IPS-18a (cell line): ENCODE data around the gene CACNA1I.

Experiments
- H3K27ac ChIP-seq: one replicate; pipeline ENCODE4 v1.5.1; 2013; ENCODE audit warnings: low read length
- H3K27me3 ChIP-seq: one replicate; pipeline ENCODE4 v1.6.1; 2013; ENCODE audit warnings: mild to moderate bottlenecking, low read length; ENCODE audit not compliant: control insufficient read depth, insufficient read depth
- H3K36me3 ChIP-seq: one replicate; pipeline ENCODE4 v1.6.1; 2013; ENCODE audit warnings: low read depth, low read length; ENCODE audit not compliant: control insufficient read depth
- H3K4me1 ChIP-seq: one replicate; pipeline ENCODE4 v1.6.1; 2013; ENCODE audit warnings: low read depth, low read length; ENCODE audit not compliant: control insufficient read depth
- H3K4me3 ChIP-seq: one replicate; pipeline ENCODE4 v1.5.1; 2013; ENCODE audit warnings: low read length
- H3K9ac ChIP-seq: one replicate; pipeline ENCODE4 v1.6.1; 2013; ENCODE audit warnings: mild to moderate bottlenecking, low read length, moderate library complexity
- H3K9me3 ChIP-seq: one replicate; pipeline ENCODE4 v1.6.1; 2013; ENCODE audit warnings: low read depth, low read length; ENCODE audit not compliant: control insufficient read depth

CACNA1I gene

GRCh38 chr22:39686178-39686620 lies 115.6 kb downstream of the CACNA1I start:
- Histone ChIP-seq H3K4me1 (no peaks in the 10 kb centered on the region), H3K4me3 (no peak overlapping the region), H3K27me3 (no peaks in the 10 kb centered on the region), H3K9ac (no peak overlapping the region), H3K9me3 (no peaks in the 10 kb centered on the region), H3K36me3 (no peaks in the 10 kb centered on the region), H3K27ac (no peak overlapping the region)

- Histone ChIP-seq H3K9ac (no peak overlapping the region), H3K27ac (no peak overlapping the region), H3K4me1 (no peaks in the 10 kb centered on the region), H3K27me3 (no peaks in the 10 kb centered on the region), H3K9me3 (no peaks in the 10 kb centered on the region), H3K36me3 (no peaks in the 10 kb centered on the region), H3K4me3 (no peak overlapping the region)
These were observed 116.4 kb downstream of the CACNA1I start for GRCh38 chr22:39686776-39687525.

DNA sequence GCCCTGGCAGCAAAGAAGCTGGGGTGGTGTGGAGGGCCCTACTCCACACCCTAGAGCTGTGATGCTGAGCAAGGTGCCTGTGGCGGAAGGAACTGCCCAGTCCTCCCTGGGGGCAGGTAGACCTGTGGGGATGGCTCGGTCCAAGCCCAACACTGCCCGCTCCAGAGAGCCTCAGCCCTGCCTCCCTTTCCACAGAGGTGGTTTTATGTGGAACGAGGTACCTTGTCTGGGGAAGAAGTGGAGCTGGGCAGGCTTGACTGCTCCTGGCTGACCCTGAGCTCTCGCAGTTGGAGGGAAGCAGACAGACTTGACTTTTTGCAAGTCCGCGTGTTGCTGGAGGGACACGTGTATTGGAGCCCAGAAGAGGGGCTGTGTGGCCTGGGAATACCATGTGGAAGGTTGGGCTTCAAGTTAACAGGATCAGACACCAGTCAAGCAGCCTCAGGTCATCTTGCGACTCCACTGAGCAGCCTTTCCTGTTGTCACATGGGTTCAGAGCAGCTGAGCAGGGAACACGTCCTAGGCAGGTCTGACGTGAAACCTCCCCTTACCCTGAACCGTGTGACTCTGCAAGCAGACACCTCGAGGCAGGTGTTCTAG lies 117.7 kb downstream of the CACNA1I start:
- Histone ChIP-seq H3K9ac (no peak overlapping the region), H3K9me3 (no peaks in the 10 kb centered on the region), H3K27me3 (no peaks in the 10 kb centered on the region)

GRCh38 chr22:39689421-39689820 lies 118.9 kb downstream of the CACNA1I start:
- Histone ChIP-seq H3K9me3 (no peaks in the 10 kb centered on the region), H3K4me1 (no peaks in the 10 kb centered on the region), H3K9ac (no peak overlapping the region), H3K27me3 (no peaks in the 10 kb centered on the region), H3K27ac (no peak overlapping the region), H3K4me3 (no peak overlapping the region), H3K36me3 (no peaks in the 10 kb centered on the region)

More for the DNA sequence above, 117.7 kb downstream of the CACNA1I start:
- Histone ChIP-seq H3K4me3 (no peak overlapping the region), H3K4me1 (no peaks in the 10 kb centered on the region), H3K27ac (no peak overlapping the region), H3K36me3 (no peaks in the 10 kb centered on the region)

GRCh38 chr22:39690881-39691605 lies 120.5 kb downstream of the CACNA1I start:
- H3K9ac ChIP-seq = no peak overlapping the region
- no peaks in the 10 kb centered on the region for H3K27me3 ChIP-seq
- no peak overlapping the region for H3K4me3 ChIP-seq

DNA sequence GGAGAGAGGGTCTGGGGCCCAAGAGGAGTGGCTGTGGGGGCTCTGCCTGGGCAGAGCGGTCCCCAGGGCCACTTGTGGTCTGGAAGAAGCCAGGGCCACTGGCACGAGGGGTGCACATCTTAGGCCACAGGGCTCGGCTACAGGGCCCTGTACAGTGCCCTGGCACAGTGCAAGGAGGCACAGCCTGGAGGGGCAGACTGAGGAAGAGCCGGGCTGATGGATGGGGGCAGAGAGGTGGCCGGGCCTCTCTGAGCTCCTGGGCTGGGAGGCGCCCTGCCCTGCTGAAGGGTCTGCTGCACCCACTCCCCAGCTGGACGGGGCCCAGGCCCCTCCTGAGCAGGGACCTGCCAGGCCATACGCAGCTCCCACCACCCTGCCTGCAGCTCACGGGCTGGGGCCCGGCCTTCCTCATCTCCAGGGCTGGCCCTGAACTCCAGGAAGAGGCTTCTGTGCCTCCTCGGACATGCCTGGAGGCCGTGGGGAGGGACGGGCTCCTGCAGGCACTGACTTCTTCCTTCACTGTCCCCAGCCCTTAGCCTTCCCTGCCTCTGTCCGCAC lies 123.5 kb downstream of the CACNA1I start:
- H3K4me3 ChIP-seq = no peak overlapping the region
- H3K27me3 ChIP-seq = no peaks in the 10 kb centered on the region
- H3K4me1 ChIP-seq = no peaks in the 10 kb centered on the region
- no peaks in the 10 kb centered on the region for H3K9me3 ChIP-seq
- no peak overlapping the region for H3K9ac ChIP-seq
- no peak overlapping the region for H3K27ac ChIP-seq
- no peaks in the 10 kb centered on the region for H3K36me3 ChIP-seq

More at GRCh38 chr22:39690881-39691605, 120.5 kb downstream of the CACNA1I start:
- no peak overlapping the region for H3K27ac ChIP-seq
- no peaks in the 10 kb centered on the region for H3K4me1 ChIP-seq
- H3K9me3 ChIP-seq = no peaks in the 10 kb centered on the region
- no peaks in the 10 kb centered on the region for H3K36me3 ChIP-seq

- Histone ChIP-seq H3K27ac (no peak overlapping the region), H3K36me3 (no peaks in the 10 kb centered on the region), H3K9ac (no peak overlapping the region), H3K27me3 (no peaks in the 10 kb centered on the region), H3K4me3 (no peak overlapping the region), H3K4me1 (no peaks in the 10 kb centered on the region), H3K9me3 (no peaks in the 10 kb centered on the region)
These were observed 127.4 kb downstream of the CACNA1I start for GRCh38 chr22:39697790-39698430.

- Histone ChIP-seq H3K4me3 (no peak overlapping the region), H3K27ac (no peak overlapping the region), H3K9me3 (no peaks in the 10 kb centered on the region), H3K27me3 (no peaks in the 10 kb centered on the region), H3K36me3 (no peaks in the 10 kb centered on the region), H3K9ac (no peak overlapping the region), H3K4me1 (no peaks in the 10 kb centered on the region)
These were observed 129.2 kb downstream of the CACNA1I start for GRCh38 chr22:39699631-39700360.

- no peak overlapping the region for H3K9ac ChIP-seq
- H3K4me3 ChIP-seq = no peak overlapping the region
- no peaks in the 10 kb centered on the region for H3K9me3 ChIP-seq
- H3K4me1 ChIP-seq = no peaks in the 10 kb centered on the region
- no peaks in the 10 kb centered on the region for H3K36me3 ChIP-seq
- H3K27me3 ChIP-seq = no peaks in the 10 kb centered on the region
- H3K27ac ChIP-seq = no peak overlapping the region
These were observed 130.0 kb downstream of the CACNA1I start for GRCh38 chr22:39700565-39700964.

GRCh38 chr22:39703091-39703490 lies 132.5 kb downstream of the CACNA1I start:
- Histone ChIP-seq H3K4me1 (peaks cover 8% of the 10 kb centered on the region), H3K27ac (no peak overlapping the region), H3K9ac (no peak overlapping the region), H3K27me3 (no peaks in the 10 kb centered on the region), H3K9me3 (no peaks in the 10 kb centered on the region), H3K4me3 (no peak overlapping the region), H3K36me3 (no peaks in the 10 kb centered on the region)
